Tongue (tissue), 2 donors: ENCODE results near the gene EPB41L4B. TPM values are rescaled to one million over a fixed set of nuclear protein-coding genes. Genes with fewer than 3 reads are reported as not detected.

Source experiments
- DNase-seq: peaks from one replicate; pipeline ENCODE4 v3.0.0-alpha.2; 2015
- total RNA-seq: library from RNA; depleted of rRNA; stranded (reverse); fragments of >200 nt; gene quantifications from one replicate; pipeline ENCODE4 v1.2.3, GENCODE V29; 2014

Gene EPB41L4B
- total RNA-seq, 1 donor from 2014 or later, result 5.8 TPM

- no peak for DNase-seq
Observed at GRCh38 chr9:109269839-109270238, 51.0 kb downstream of the EPB41L4B start.

DNA sequence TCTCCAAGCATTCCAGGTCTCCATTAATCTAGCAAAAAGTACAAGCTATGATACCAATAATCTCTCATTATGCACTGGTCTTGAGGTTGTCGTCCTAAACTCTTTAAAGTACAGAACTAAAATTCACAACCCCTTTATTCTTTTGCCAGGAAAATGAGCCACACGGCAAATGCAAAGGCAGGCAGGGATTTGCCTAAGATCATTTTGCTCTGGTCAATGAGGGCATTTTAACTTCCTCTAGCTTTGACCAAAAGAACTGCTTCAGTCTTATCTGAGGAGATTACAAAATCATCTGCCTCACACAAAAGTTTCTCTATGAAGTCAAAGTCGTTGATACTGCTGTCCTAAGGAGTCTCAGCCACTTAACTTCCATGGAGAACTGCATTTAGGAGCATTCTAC lies 51.8 kb downstream of the EPB41L4B start:
- peak; percentile 14 for DNase-seq

DNA sequence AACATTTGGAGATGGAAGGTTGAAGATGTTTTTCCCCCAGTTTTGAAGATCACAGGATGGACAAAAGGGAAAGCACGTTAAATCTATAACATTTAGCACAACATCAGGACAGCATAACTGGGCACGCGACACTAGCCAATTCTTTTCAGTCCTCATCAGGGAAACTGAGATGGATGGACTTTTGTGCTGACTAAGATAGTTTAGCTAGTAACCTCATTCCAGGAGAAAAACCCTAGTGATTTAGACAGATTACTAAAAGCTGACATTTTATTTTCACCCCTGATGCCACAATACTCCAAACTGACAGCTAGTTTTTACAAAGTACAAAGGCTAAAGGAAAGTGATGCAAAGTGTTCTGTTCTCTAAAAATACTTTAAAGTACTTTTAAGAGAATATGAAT lies 53.3 kb downstream of the EPB41L4B start:
- DNase-seq, result no peak

DNA sequence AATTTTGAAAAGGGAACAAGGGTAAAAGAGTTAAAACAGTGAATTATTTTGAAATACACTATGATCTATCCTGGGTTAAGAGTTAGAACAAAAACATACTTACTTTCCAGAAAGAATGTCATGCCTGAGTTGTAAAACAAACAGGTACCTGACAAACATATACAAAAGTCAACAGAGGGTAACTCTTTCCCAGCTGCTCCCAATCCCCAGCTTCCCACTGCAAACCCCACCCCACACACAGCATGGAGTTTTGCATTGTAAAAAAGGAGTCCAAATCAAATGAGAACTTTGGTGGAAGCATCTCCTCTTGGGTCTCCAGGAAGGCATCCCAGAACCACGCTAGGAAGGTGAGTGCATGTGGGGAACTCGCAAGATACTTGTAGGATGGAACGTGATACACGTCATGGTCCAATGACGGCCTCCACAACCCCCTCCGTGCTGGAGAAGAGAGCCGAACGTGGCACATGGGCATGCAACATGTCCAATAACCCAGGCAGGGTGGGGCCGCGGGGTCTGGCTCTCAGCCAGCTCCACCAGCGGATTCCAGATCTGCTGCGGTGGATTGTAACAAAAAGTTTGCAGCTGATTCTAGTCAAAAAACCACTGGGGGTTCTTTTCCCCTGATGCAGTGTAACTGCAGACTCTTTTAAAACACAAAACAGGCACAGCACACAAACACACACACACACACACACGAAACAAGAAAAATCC lies 55.8 kb downstream of the EPB41L4B start:
- peak; percentile 81 for DNase-seq

DNA sequence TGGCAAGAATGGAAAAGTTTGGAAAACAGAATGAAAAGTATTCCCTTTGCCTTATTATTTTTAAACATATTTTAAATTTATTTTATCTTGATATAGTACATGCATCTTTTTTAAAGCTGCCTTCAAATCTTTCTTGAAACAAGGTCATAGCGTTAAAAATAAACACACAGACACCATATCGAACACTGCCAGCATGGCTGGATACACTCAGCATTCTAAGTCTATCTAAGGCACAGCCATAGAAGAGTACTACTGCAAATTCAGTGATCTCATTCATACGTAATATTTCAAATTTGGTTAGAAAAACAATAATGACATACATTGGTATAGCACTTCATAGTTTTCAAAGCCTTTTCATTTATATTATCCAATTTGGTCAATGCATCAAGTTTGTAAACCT lies 57.5 kb downstream of the EPB41L4B start:
- DNase-seq, result no peak

DNA sequence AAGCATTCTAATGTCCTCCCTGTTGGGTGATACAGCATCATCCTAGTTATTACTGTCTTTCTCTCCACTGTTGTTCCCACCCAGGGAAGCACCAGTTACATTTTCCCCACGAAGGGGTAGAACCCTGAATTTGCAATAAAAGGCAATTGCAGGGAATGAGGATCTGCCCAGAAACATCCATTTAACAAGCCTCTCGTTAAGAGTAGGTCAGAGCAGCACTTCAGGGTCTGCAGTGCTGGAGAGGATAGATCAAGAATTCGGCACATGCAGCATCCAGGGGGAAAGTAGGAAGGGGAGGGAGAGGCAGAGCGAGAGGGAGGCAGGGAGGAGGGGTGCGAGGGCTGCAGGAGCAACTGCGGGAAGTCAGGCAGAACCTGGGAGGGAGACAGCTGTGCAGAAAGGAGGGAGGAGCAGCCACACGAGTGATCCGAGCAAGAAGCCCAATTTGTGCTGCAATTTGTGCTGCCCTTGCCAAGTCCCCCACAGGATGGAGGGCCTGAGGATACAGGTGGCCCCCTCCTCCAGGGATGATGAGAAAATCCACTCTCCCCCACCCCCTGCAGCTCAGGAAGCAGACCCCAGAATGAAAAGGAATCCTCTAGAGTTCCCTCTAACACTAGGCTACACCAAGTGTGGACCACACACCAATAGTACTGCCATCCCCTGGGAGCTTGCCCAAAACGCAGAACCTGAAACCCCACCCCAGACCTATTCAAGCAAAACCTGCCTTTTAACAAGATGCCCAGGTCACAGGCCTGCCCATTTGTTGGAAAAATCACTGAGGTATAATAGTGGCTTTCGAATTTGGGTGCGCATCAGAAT lies 62.2 kb downstream of the EPB41L4B start:
- DNase-seq, result peak; percentile 86

DNA sequence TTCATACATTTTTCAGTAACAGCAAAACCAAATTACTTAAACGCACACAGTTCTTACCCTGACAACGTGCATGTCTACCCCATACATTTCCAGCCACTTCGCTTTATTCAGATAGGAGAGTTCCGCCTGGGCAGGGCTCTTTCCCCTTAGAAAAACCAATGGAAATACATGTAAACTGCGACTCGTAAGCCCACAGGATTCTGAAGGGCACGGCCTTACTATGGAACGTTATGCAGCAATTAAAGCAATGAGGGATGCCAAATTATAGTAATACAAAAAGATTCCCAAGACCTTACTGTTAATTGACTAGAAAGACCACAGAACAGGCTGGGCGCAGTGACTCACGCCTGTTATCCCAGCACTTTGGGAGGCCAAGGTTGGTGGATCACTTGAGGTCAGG lies 64.5 kb downstream of the EPB41L4B start:
- DNase-seq, result no peak

DNA sequence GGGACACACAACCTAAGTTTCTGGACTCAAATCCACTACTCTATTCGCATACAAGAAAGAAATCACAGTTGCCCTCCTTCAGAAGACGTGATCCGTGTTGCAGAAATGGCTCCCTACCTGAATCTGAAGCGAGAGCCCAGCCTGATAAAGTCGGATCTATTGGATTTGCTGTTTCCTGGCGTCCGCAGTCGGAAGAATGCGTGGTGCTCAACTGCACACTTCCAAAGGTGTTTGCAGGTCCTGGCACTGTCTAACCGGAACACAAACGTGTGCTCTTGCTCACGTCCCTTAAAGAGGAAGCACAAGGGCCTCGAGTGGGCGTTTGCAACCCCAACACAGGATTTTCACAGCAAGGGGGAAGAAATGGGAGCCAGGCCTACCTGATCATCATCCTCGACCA lies 65.5 kb downstream of the EPB41L4B start:
- no peak for DNase-seq

- DNase-seq, result no peak
Observed at GRCh38 chr9:109254317-109254716, 66.5 kb downstream of the EPB41L4B start.

- DNase-seq, result no peak
Observed at GRCh38 chr9:109253637-109254284, 67.1 kb downstream of the EPB41L4B start.

DNA sequence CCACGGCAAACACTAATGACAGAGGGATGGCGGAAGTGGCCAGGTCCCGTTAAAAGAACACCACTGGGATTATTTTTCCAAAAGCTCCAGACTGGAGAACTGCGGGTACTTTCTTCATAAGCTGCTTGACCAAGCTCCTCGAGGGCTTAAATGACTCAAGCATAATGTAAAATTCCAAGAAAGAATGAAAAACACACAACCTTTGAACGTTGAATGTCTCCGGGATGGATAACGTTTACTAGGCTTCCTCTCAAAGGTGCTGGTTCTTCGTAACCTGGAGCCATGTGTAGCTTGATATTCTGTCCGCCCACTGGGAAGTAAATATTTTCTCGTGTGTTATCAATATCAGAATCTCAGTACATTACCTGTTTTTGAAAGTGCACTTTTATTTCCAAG lies 67.6 kb downstream of the EPB41L4B start:
- no peak for DNase-seq

DNA sequence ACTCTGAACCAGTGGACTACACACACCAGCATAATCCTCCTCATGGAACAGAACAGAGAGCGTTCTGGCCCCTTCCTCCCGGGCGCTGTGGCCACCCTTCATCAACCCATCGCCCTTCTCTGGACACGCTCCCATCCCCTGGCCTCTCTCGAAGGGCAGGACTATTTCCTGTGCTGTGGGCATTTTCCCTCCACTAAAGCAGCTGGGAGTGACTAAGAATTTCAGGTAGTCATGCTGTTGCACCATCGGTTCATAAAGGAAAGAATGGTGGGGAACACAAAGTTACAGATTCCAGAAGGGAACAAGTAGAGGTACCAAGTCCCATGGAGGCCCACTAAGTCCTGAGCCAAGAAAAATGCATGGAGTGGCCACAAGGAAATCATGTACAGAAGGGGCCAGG lies 68.6 kb downstream of the EPB41L4B start:
- no peak for DNase-seq

- DNase-seq, result no peak
Observed at GRCh38 chr9:109251776-109252106, 69.1 kb downstream of the EPB41L4B start.

DNA sequence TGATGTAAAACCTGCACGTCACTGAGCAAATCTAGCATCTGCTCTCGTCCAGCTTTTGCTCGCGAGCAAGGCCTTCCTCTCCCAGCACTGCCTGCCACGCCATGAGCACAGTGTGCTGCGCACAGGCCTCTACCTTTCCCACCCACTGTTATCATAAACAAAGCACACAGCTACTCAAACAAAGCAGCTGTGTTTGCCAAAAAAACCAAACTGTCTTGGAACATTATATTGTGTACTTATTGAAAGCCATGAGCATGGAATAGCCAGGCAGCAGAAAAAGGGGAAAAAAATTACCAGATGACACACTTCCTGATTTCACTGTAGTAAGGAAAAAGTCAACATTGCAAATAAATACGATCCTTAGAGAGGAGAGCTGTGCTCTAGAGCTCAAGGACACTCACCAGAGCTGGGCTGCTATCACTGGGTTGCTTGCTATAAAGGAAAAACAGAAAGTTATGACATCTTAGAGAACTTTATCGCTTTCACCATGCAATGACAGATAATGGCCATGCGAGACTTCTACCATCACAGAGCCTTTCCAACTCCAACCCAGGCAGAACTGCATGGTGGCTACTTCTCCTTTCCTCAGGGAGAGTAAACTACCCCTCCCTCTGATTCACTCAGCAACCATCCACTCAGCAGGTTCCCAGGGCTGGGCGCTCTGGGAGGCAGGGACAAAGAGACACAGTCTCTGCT lies 69.6 kb downstream of the EPB41L4B start:
- peak; percentile 47 for DNase-seq

GRCh38 chr9:109250771-109251079 lies 70.1 kb downstream of the EPB41L4B start:
- DNase-seq, result no peak

GRCh38 chr9:109250311-109250741 lies 70.5 kb downstream of the EPB41L4B start:
- no peak for DNase-seq

DNA sequence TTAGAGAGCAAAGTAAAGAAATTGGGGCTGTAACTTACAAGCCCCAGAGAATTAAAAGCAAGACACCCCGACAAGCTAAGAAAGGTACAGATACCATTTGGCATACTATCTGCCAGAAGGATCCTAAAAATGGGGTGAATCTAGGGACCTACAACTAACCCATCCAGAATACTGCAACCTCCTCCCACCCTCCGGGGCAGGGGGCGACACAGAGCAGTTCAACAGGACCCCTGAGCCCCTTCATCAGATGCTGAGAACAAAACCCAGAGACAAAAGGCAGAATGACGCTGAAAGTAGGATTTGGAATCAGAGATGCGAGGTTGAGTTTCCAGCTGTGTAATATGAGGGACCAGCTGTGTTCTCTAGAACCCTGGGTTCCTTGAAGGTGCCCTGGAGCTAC lies 71.2 kb downstream of the EPB41L4B start:
- no peak for DNase-seq

GRCh38 chr9:109248133-109248581 lies 72.7 kb downstream of the EPB41L4B start:
- DNase-seq, result no peak

DNA sequence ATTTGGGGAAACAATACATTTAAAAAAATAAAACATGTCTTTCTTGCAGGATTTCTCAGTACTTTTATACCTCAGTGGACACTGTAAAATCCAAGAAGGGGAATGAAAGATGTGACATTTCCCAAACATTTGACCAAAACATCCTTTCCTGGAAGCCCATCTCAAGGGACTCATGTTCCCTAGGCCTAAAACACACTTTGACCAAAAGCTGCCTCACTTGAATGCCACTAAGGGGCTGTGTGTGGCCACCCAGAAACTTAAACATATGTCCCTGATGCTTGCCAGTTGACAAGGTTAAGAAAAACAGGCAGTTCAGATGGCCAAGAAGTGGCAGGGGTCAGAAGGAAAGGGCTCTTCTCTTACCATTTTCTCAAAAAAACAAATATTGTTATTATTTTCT lies 73.6 kb downstream of the EPB41L4B start:
- DNase-seq, result no peak

DNA sequence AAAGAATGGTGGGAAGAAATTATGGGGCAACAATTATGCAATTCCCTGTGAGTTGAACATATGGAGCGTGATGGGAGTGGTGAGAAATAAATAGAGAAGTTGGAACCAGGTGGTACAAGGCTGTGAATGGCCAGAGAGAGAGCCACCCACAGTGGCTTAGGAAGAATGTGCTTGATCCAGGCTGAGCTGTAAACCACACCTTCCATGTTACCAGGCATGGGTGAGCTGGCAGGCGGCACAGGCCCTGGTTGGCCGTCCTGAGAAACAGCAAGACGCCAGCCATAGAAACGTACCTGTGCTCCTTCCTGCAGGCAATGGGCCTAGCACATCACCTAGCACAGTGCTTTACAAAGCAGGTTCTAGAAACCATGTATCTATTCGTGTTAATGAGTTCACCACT lies 74.3 kb downstream of the EPB41L4B start:
- no peak for DNase-seq

- DNase-seq, result no peak
Observed at GRCh38 chr9:109245310-109245897, 75.5 kb downstream of the EPB41L4B start.
